Measurements from ENCODE around the gene RAD1.
"Not testable (repeated sequence)": the region's sequence is repeated elsewhere in the genome, so short reads cannot be mapped to it uniquely, and the experiment has no call there.

RAD1 gene, protein sequence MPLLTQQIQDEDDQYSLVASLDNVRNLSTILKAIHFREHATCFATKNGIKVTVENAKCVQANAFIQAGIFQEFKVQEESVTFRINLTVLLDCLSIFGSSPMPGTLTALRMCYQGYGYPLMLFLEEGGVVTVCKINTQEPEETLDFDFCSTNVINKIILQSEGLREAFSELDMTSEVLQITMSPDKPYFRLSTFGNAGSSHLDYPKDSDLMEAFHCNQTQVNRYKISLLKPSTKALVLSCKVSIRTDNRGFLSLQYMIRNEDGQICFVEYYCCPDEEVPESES

DNA sequence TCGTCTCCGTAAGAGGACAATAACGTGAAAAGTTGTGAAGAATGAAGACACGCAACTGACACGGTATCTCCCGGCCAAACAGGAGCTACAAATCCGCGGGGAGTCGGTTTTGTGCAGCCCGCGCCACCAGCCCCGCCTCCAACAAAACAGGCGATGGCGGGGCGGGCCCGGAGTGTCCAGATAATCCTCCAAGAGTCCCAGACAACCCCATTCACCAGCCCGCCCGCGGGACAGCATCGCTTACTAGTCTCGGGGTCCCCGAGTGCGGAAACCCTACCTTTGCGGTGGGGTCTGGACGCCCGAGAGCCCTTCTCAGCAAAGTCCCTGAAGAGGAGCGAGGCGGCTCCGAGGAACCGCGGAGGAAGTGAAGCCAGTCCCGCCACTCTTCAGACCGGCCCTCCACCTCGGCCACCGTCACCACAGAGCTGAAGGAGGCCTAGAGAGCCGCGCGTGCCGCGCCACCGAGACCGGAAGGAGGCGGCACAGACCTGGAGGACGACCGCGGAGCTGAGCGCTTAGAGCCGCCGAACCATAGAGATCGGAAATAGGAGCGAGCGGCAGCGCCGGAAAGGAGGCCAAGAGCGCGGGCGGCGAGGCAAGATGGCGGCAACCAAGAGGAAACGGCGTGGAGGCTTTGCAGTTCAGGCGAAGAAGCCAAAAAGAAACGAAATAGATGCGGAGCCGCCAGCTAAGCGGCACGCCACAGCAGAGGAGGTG, at the start of gene RAD1, which contains the start of gene BRIX1:
Gene RAD1, minus strand, starts transcription at position 366 of the 717 bp plus-strand sequence. CDS start 612 bp downstream, outside the sequence.
Gene BRIX1, plus strand, starts transcription at position 573 of the 717 bp plus-strand sequence. Its CDS starts 28 bp downstream, at position 601.
- peak; percentile 98 for DNase-seq (ENCODE audit: low read depth)

- peak; percentile 73 for DNase-seq (ENCODE audit: low read depth)
These were observed 44.0 kb upstream of the RAD1 start for GRCh38 chr5:34959323-34959722.

DNA sequence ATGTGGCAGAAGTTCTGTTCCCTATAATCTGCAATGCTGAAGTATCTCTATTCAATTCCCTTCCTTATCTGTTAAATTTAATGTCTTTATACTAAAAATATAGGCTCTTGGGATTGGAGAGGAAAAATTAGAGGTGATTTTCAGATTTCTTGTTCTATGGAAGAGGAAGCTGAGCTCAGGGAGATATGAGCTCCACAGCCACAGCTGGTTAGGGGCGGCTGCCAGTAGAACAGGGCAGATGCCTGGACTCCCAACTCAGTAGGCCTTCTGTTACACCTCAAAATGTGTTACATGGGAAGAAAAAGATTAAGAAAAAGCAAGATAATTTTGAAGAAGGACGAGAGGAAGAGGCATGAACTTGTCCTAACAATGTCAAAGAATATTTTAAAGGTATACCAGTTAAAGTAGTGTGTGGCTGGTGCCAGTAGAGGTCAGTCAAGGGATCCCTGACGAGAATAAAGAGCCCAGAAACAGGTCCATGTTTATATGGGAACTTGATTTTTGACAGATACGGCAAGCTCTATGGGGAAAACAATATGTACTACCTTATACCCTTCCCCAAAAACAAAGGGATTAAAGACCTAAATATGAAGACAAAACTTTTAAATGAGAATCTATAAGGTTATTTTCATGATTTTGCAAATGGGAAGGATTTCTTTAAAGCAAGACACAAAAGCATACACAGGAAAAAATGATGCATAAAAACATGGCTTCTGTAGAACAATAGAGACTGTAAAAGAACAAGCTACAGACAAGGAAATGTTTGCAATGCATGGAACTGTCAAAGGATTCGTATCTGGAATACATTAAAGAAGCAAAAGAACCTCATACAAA, 42.8 kb upstream of the RAD1 start:
- DNase-seq (ENCODE audit: low read depth): peak; percentile 51

DNA sequence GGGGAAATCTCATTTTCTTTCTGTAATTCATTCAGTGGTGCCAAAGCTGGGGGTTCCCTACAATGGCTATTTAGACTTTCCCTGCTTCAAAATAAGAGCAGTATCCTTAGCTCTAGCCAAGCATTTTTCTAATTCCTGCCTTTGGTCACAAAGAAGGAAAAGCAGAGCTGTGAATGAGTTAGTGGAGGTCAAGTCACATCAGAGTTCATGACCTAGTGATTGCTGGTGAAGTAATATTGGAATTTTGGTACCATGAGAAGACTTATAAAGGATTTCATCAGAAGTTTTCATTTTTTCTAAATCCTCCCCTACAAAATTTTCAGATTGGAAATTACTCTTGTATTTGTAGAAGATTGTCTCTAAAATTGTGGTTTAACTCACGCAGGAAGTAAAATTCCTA, 42.0 kb upstream of the RAD1 start:
- no peak for DNase-seq (ENCODE audit: low read depth)

GRCh38 chr5:34944460-34945047, 29.2 kb upstream of the RAD1 start:
- no peak for DNase-seq (ENCODE audit: low read depth)

GRCh38 chr5:34944044-34944443, 28.7 kb upstream of the RAD1 start:
- DNase-seq (ENCODE audit: low read depth): no peak

DNA sequence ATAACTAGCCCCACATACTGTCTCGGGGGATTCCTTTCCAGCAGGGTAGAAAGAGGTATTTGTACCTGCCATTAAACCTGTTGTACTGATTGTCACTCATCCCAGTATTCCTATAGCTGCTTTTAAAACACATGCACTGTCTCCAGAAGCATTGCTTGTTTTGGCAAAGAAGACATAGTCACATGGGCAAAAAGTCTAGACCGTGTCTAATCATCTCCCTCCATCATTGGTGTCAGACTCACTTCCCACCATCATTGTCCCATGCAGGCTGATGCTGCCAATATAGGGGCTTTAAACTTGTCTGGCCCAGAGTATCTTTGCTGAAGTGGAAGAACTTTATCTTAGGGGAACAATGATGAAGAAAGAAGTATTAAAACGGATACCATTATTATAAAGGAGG, 26.6 kb upstream of the RAD1 start:
- DNase-seq (ENCODE audit: low read depth): no peak

DNA sequence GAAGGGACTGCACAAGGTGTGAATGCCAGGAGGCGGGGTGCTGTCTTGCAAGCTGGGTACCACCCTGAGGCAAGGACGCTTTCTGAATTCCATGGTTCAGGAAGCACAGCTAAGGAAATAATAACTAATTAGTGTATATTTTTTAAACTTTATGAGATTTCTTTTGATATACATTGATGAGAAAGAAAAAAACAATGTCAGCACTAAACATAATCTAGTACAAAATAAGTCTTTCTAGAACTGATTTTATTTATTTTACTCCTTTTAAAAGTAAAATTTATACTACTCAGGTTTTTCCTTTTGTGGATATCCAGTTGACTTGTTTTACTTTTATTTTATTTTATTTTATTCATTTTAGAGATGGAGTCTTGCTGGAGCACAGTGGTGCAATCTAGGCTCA, 17.6 kb upstream of the RAD1 start:
- DNase-seq (ENCODE audit: low read depth): no peak

DNA sequence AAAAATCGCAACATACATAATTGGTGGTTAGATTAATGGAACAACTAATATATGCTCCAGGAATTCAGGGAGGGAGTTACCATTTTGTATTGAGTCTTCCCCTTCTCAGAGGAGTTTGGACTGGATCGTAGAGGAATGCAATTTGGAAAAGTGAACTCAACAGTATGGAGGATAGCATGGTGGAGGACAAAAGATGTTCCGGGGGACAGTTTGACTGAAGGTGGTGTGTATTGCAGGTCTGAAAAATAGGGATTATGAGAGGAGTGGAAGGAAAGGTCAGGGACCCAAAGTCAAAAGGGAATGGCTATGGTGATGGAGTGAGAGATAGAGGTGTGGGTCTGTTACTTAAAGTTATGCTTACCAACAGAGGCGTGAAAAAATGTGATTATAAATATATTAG, 15.6 kb upstream of the RAD1 start:
- no peak for DNase-seq (ENCODE audit: low read depth)

DNA sequence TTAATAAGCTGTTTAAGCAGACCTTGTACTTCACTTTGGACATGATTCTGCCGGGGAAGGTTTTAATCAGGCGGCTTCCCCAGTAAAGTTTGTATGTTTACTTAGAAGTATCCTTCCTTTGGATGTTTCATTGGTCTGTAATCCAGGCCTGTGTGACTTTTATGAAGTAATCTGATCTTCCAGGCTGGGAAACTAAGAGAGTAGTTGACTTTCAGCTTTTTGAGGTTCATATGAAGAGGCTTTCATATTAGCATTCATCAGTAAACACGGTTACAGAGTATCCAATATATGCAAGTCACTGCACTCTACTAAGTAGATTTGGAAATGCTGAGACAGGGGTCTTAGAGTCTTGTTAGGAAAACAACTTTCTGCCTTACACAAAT, 15.1 kb upstream of the RAD1 start:
- DNase-seq (ENCODE audit: low read depth): peak; percentile 50

DNA sequence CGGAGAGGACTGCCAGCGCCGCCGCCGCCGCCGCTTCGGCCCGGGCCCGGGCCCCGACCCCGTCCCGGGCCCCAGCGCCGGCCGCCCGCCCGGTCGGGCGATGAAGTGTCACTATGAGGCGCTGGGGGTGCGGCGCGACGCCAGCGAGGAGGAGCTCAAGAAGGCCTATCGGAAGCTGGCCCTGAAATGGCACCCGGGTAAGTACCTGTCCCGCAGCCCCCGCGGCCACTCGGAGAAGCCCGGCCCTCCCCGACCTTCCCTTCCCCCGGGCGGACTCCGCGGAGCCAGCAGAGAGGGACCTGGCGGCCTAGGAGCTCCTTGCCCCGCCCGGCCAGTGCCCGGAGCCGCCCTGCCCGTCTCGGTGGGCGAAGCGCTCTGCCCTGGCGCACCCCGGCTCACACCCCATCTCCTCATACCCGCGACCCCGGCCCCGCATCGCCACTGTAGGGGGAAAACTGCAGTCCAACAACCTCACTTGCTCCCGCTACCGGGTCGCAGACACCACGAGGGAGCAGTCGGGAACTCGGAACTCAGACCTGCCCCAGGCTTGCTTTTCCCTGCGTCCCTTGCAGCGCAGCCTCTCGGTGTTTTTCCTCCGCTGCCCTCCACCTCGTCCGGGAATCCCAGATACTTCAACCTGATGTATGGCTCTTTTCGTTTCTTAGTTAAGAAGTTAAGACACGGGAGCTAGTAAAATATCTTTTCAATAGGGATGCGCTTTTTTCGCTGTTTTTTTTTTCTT, 14.6 kb upstream of the RAD1 start:
- peak; percentile 87 for DNase-seq (ENCODE audit: low read depth)

GRCh38 chr5:34929134-34929719, 13.9 kb upstream of the RAD1 start, which contains the start of gene DNAJC21:
Gene DNAJC21, plus strand, starts transcription at chr5:34929559. Its CDS starts 261 bp downstream, at chr5:34929820.
- DNase-seq (ENCODE audit: low read depth): peak; percentile 98

DNA sequence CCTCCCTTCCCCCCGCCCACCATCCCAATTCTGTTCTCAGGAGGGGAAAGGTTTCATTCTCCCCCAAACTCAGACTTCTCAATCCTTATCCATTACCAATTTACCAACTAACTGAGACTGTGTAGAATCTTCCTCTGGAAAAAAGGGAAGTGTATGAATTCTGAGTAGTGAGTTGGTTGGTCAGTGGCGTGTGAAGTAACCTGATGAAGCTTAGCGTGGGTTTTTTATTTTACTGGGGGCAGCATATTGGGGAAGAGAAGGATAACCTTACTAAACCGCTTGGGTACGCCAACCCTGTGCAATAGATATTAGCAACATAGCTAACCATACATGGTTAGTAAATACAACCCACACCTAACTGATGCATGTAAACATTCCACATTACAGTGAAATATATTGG, 13.0 kb upstream of the RAD1 start:
- DNase-seq (ENCODE audit: low read depth): no peak

DNA sequence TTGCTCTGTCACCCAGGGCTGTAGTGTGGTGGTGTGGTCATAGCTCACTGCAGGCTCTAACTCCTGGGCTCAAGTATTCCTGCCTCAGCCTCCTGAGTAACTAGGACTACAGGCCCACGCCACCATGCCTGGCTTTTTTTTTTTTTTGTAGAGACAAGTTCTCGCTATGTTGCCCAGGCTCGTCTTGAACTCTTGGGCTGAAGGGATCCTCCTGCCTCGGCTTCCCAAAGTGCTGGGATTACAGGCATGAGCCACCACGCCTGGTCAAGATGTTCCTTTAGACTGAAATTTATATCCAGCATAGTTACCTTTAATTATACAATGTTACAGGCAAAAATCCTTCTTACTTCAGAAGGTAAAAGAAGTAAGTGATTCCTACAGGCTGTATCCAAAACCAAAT, 12.5 kb upstream of the RAD1 start:
- no peak for DNase-seq (ENCODE audit: low read depth)

DNA sequence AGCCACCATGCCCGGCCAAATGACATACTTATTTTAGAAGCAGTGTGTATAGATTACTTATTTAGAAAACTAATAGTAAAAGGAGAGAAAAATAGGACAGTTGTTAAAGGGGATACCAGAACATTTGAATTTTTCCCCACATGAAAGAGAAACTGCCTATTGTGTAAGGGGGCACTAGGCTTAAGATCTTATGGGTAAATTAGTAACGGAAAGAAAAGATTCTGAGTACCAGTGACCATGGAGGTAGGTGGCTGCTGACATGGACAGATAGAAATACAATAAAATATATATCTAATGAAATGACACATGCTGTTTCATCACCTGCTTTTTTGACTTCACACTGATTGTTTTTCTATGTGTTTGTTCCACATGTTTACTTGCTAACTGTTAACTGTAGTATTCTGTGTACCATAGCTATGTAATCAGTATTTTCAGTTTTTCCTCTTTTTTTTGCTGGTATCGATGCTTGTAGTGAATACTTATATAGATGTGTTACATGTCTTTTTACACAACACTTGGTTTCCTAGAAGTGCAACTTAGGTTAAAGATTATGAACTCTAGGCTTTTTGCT, 11.1 kb upstream of the RAD1 start:
- no peak for DNase-seq (ENCODE audit: low read depth)

DNA sequence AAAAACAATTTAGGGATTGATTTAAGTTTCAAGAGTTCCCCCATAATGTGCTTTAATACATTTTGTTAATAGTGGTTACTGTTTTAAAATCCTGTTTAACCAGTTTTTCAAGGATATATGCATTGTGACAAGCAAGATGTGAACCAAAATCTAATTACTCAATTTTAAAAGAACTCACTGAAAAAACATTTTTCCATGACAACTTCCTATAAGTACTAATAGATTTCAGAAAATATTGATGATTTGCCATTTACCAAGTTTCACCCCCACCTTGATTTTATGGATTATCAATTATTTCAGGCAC, 9.1 kb upstream of the RAD1 start:
- DNase-seq (ENCODE audit: low read depth): no peak

- peak; percentile 95 for DNase-seq (ENCODE audit: low read depth)
These were observed 8.6 kb upstream of the RAD1 start for GRCh38 chr5:34923694-34924461.

- DNase-seq (ENCODE audit: low read depth): not testable (repeated sequence)
These were observed 8.0 kb upstream of the RAD1 start for GRCh38 chr5:34923256-34923655.

- DNase-seq (ENCODE audit: low read depth): peak; percentile 28
These were observed 3.8 kb upstream of the RAD1 start for GRCh38 chr5:34919077-34919476.

DNA sequence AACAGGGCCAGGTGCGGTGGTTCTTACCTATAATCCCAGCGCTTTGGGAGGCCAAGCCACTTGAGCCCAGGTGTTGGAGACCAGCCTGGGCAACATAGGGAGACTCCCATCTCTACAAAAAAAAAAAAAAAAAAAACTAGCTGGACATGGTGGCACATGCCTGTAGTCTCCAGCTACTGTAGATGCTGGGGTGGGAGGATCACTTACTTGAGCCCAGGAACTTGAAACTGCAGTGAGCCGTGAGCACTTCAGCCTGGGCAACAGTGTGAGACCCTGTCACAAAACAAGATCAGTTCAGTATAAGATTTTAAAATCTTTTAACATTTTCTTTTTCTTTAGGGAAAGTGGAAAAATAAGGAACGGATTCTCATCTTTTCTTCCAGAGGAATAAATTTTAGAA, 2.7 kb upstream of the RAD1 start:
- no peak for DNase-seq (ENCODE audit: low read depth)

All from ELR (cell line).